Keratinocyte (primary cell): ENCODE results near the gene STN1. TPM values are rescaled to one million over a fixed set of nuclear protein-coding genes. Genes with fewer than 3 reads are reported as not detected.

Experiments
- DNase-seq: peaks from one replicate; pipeline ENCODE4 v3.0.0-alpha.2; 2011; ENCODE audit warnings: low read depth, missing footprints, low spot score
- FAIRE-seq: peaks from 2 replicates; lab custom pipeline; 2011; peaks lifted over from hg19 to GRCh38; lab: Jason Lieb, UNC
- H2AFZ ChIP-seq: 2 replicates; pipeline ENCODE4 v1.6.0; 2012; ENCODE audit warnings: low read length, control low read depth, inconsistent platforms; ENCODE audit not compliant: control insufficient read depth
- H3K27ac ChIP-seq: 2 replicates; pipeline ENCODE4 v1.5.1; 2011; ENCODE audit warnings: low read length; ENCODE audit not compliant: control insufficient read depth, insufficient read depth
- H3K27me3 ChIP-seq: 3 replicates; pipeline ENCODE4 v1.6.0; 2011; ENCODE audit warnings: low read length; ENCODE audit not compliant: control insufficient read depth, insufficient read depth; ENCODE audit errors: extremely low read depth
- H3K36me3 ChIP-seq, 2 experiments: 2 replicates in 1 of 2; 3 replicates in 1 of 2; pipeline ENCODE4 v1.5.1; 2011; ENCODE audit warnings: low read length in 2 of 2, mild to moderate bottlenecking in 1 of 2; ENCODE audit not compliant: control insufficient read depth in 2 of 2, insufficient read depth in 2 of 2; ENCODE audit errors: extremely low read depth in 1 of 2
- H3K4me1 ChIP-seq: 3 replicates; pipeline ENCODE4 v1.5.1; 2011; ENCODE audit warnings: low read length; ENCODE audit not compliant: control insufficient read depth, insufficient read depth; ENCODE audit errors: extremely low read depth
- H3K4me2 ChIP-seq: 3 replicates; pipeline ENCODE4 v1.6.0; 2011; ENCODE audit warnings: low read depth, low read length; ENCODE audit not compliant: control insufficient read depth, insufficient read depth; ENCODE audit errors: extremely low read depth
- H3K4me3 ChIP-seq, 3 experiments: fragments of 200-600 bp in 1 of 3; sonication (generic) in 1 of 3; 2 replicates in 2 of 3; 3 replicates in 1 of 3; pipeline ENCODE4 v1.5.1; 2011 to 2016; ENCODE audit warnings: low read length in 3 of 3, mild to moderate bottlenecking in 3 of 3, control low read depth in 2 of 3, inconsistent platforms in 1 of 3, low read depth in 1 of 3, mixed read lengths in 1 of 3, mixed run types in 1 of 3, moderate library complexity in 1 of 3; ENCODE audit not compliant: control insufficient read depth in 2 of 3, insufficient read depth in 2 of 3; ENCODE audit errors: extremely low read depth in 1 of 3
- H3K79me2 ChIP-seq: 2 replicates; pipeline ENCODE4 v1.6.0; 2012; ENCODE audit warnings: low read length; ENCODE audit not compliant: control insufficient read depth, insufficient read depth
- H3K9ac ChIP-seq: 3 replicates; pipeline ENCODE4 v1.6.0; 2011; ENCODE audit warnings: low read length; ENCODE audit not compliant: control insufficient read depth, insufficient read depth; ENCODE audit errors: extremely low read depth
- H3K9me1 ChIP-seq: 3 replicates; pipeline ENCODE4 v1.6.0; 2011; ENCODE audit warnings: low read length; ENCODE audit not compliant: control insufficient read depth, insufficient read depth; ENCODE audit errors: extremely low read depth
- H3K9me3 ChIP-seq: 2 replicates; pipeline ENCODE4 v1.5.1; 2012; ENCODE audit warnings: low read depth, low read length; ENCODE audit not compliant: control insufficient read depth
- H4K20me1 ChIP-seq: 3 replicates; pipeline ENCODE4 v1.6.0; 2011; ENCODE audit warnings: low read length; ENCODE audit not compliant: control insufficient read depth, insufficient read depth; ENCODE audit errors: extremely low read depth
- EZH2 ChIP-seq: IDR thresholded peaks from one replicate; pipeline ENCODE4 v1.6.1; 2012; ENCODE audit warnings: inconsistent platforms, mild to moderate bottlenecking, low read length, moderate library complexity
- dilution Hi-C: fragments of 300-500 bp; cut with MboI; formaldehyde crosslinking; loops from one replicate; pipeline ENCODE4 v1.7.0; 2020; ENCODE audit warnings: low sequenced_read_pairs; ENCODE audit not compliant: extremely low pct_ligation_motif_present
- polyA plus RNA-seq, 5 experiments: library from polyadenylated mRNA; depleted of rRNA in 3 of 5; stranded (reverse) in 3 of 5; stranded (forward) in 1 of 5; unstranded in 1 of 5; fragments of >200 nt; gene quantifications; 1 replicate in 1 of 5; 2 replicates in 3 of 5; 3 replicates in 1 of 5; pipeline versions ENCODE4 v1.2.1 to v1.2.3, GENCODE V29; 2011 to 2012; ENCODE audit warnings: missing spikeins in 2 of 5, low read depth in 1 of 5, low replicate concordance in 1 of 5
- TF ChIP-seq, protein P1 (sequence below), 3 experiments: IDR thresholded peaks in 1 of 3; conservative IDR thresholded peaks in 1 of 3; optimal IDR thresholded peaks in 1 of 3; 2 replicates in 2 of 3; 3 replicates in 1 of 3; pipeline versions ENCODE3 to v1.5.1; 2011; ENCODE audit warnings: low read length in 3 of 3, mild to moderate bottlenecking in 3 of 3, moderate library complexity in 2 of 3, control low read depth in 1 of 3, inconsistent platforms in 1 of 3; ENCODE audit not compliant: insufficient read depth in 2 of 3; ENCODE audit errors: extremely low read depth in 1 of 3

The STN1 gene
- polyA plus RNA-seq, 1 donor (not counting 4 experiments of a cell fraction or from before 2014, with no cell fraction given): 29.0 TPM

DNA sequence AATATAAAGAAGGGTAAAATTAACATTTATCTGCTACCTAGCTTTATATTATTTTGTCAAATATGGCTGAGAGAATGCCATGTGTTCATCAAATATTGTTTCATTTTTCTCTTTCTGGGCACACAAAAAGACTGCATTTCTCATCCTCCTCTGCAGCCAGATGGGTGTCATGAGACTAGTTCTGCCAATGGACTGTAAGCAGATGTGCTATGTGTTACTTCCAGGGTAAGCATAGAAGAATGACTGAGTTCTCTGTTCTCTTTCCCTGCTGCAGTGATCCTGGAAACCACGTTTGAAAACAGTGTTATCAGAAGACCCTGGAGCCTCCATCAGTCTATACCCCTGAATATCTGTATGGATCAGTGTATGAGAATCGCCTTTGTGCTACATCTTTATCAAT lies 24.9 kb upstream of the STN1 start:
- peak; percentile 91 for FAIRE-seq

DNA sequence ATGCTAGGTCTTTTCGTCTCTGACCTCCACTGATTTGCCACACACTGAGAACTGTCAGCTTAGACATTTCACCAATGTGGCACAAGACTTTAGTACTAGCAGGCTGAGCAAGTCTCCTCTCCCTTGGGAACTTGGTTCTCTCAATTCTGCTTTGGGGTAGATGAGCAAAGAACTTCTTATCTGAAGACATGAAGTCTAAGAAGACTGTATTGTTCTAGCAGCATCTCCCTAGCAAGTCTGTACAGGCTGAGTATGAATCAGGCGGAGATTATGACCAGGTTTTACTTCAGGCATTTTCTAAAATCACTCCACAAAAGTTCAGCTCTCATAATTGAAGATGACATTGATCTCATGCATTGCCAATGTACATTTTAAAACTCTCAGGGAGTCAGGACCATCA lies 23.8 kb upstream of the STN1 start:
- peak overlapping the region; percentile 83 for H2AFZ ChIP-seq
- no peaks in the 10 kb centered on the region for H3K9me3 ChIP-seq
- dilution Hi-C loops: no loop called here
- no peaks in the 10 kb centered on the region for H3K79me2 ChIP-seq
- H3K36me3 ChIP-seq: no peaks in the 10 kb centered on the region
- H3K27me3 ChIP-seq: no peaks in the 10 kb centered on the region
- H3K4me2 ChIP-seq: peak overlapping the region; percentile 71
- FAIRE-seq (peak; percentile 99), DNase-seq (no peak)
- H3K4me3 ChIP-seq: no peak overlapping the region
- no peaks in the 10 kb centered on the region for H3K9me1 ChIP-seq
- H3K27ac ChIP-seq: peak overlapping the region; percentile 82
- H3K9ac ChIP-seq: peak overlapping the region; percentile 40
- H3K4me1 ChIP-seq: peaks cover 23% of the 10 kb centered on the region
- no peaks in the 10 kb centered on the region for H4K20me1 ChIP-seq
- no peak for TF ChIP-seq EZH2
- TF ChIP-seq, protein P1, sequence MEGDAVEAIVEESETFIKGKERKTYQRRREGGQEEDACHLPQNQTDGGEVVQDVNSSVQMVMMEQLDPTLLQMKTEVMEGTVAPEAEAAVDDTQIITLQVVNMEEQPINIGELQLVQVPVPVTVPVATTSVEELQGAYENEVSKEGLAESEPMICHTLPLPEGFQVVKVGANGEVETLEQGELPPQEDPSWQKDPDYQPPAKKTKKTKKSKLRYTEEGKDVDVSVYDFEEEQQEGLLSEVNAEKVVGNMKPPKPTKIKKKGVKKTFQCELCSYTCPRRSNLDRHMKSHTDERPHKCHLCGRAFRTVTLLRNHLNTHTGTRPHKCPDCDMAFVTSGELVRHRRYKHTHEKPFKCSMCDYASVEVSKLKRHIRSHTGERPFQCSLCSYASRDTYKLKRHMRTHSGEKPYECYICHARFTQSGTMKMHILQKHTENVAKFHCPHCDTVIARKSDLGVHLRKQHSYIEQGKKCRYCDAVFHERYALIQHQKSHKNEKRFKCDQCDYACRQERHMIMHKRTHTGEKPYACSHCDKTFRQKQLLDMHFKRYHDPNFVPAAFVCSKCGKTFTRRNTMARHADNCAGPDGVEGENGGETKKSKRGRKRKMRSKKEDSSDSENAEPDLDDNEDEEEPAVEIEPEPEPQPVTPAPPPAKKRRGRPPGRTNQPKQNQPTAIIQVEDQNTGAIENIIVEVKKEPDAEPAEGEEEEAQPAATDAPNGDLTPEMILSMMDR (optimal IDR thresholded peaks at IDR 0.05 in 1 of 3, IDR thresholded peaks at IDR 0.05 in 1 of 3, conservative IDR thresholded peaks at IDR 0.05 in 1 of 3; ENCODE audit: extremely low read depth in 1 of 3, insufficient read depth in 2 of 3, low read length in 3 of 3): no peak

More for the DNA sequence above, 24.9 kb upstream of the STN1 start:
- Histone ChIP-seq H3K4me3 (peak overlapping the region in 1 of 3 experiments; percentile 29), H3K9ac (no peak overlapping the region), H3K9me1 (no peaks in the 10 kb centered on the region), H3K36me3 (no peaks in the 10 kb centered on the region), H3K9me3 (no peaks in the 10 kb centered on the region), H3K27me3 (no peaks in the 10 kb centered on the region), H3K4me2 (peak overlapping the region; percentile 12), H3K79me2 (no peaks in the 10 kb centered on the region), H4K20me1 (no peaks in the 10 kb centered on the region), H3K27ac (peak overlapping the region; percentile 82), H3K4me1 (peaks cover 23% of the 10 kb centered on the region), H2AFZ (peak overlapping the region; percentile 45)
- TF ChIP-seq EZH2: no peak
- TF ChIP-seq, protein P1 (optimal IDR thresholded peaks at IDR 0.05 in 1 of 3, IDR thresholded peaks at IDR 0.05 in 1 of 3, conservative IDR thresholded peaks at IDR 0.05 in 1 of 3; ENCODE audit: extremely low read depth in 1 of 3, insufficient read depth in 2 of 3, low read length in 3 of 3): no peak
- dilution Hi-C loops: no loop called here
- DNase-seq: no peak
